ENCODE data around the gene HECA. TPM values are rescaled to one million over a fixed set of nuclear protein-coding genes. Genes with fewer than 3 reads are reported as not detected.

Gene HECA
- total and polyA plus RNA-seq, 10 of the 15 experiments (the other 5 are each of a cell fraction or from before 2014, with no cell fraction given), result 0.52 to 7.2 (median 2.7) TPM

DNA sequence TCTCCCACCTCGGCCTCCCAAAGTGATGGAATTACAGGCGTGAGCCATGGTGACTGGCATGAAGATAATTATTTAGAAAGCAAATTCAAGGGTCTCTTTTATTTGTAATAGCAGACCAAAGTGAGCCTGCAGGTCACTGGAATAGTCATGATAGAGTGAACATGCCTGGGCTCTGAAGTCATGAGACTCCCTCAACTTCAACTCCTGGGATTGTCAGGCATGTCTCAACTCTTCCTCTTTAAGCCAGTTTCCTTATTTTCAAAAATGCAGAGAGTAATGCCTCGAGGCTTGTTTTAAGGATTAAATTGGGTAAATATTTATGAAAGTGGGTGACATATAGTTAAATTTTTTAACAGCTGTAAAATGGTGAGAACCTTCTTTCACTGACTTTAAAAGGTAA lies 22.7 kb upstream of the HECA start:
- ChIA-PET CTCF (interaction anchor here (0.9 to 1.9 kb wide), 4 partner anchors 107 to 296 kb away, joined by 3 to 11 read pairs (median 6); no protein-coding TSS in a partner anchor), RAD21 (ENCODE audit: unreplicated experiment) (interaction anchor here (1.3 to 1.7 kb wide), 2 partner anchors 13 to 296 kb away, joined by 3 to 7 read pairs; no protein-coding TSS in a partner anchor), POLR2A (interaction anchor here (0.9 kb wide), 1 partner anchor 339 kb away, joined by 4 read pairs; no protein-coding TSS in a partner anchor), SMC1A (ENCODE audit: uncharacterized antibody, unreplicated experiment) (interaction anchor here (0.8 to 1.3 kb wide), 3 partner anchors 12 to 296 kb away, joined by 3 read pairs; no protein-coding TSS in a partner anchor)
- no peaks in the 10 kb centered on the region for H3K9me3 ChIP-seq (replicated peaks; ENCODE audit: control insufficient read depth, insufficient read depth, low read length)
- intact Hi-C loops (cut with micrococcal nuclease; ENCODE audit: unreplicated experiment) (loop anchor here (5.0 kb wide), 1 partner anchor 125 kb away; the partner anchor contains the start of gene REPS1), in situ Hi-C loops (cut with MboI) (no loop called here)
- TF ChIP-seq FOS (IDR thresholded peaks at IDR 0.05; ENCODE audit: borderline replicate concordance, extremely low read depth, insufficient read length) (no peak), ZNF217 (IDR thresholded peaks at IDR 0.05) (no peak), HDAC6 (IDR thresholded peaks at IDR 0.05; ENCODE audit: unreplicated experiment) (no peak), BACH1 (IDR thresholded peaks at IDR 0.05; ENCODE audit: borderline replicate concordance) (no peak), ZZZ3 (IDR thresholded peaks at IDR 0.05; ENCODE audit: control insufficient read depth, insufficient read length, low read depth) (no peak), SIN3A (IDR thresholded peaks at IDR 0.05; ENCODE audit: low read depth, low read length) (no peak), CEBPB (IDR thresholded peaks at IDR 0.05; ENCODE audit: borderline replicate concordance in 1 of 2, low read depth in 2 of 2, low read length in 2 of 2) (no peak), CREM (IDR thresholded peaks at IDR 0.05; ENCODE audit: low read depth) (no peak), BMI1 (IDR thresholded peaks at IDR 0.05; ENCODE audit: borderline replicate concordance) (no peak), MXI1 (IDR thresholded peaks at IDR 0.05; ENCODE audit: low read depth, low read length) (no peak)
- TF ChIP-seq, protein P1, sequence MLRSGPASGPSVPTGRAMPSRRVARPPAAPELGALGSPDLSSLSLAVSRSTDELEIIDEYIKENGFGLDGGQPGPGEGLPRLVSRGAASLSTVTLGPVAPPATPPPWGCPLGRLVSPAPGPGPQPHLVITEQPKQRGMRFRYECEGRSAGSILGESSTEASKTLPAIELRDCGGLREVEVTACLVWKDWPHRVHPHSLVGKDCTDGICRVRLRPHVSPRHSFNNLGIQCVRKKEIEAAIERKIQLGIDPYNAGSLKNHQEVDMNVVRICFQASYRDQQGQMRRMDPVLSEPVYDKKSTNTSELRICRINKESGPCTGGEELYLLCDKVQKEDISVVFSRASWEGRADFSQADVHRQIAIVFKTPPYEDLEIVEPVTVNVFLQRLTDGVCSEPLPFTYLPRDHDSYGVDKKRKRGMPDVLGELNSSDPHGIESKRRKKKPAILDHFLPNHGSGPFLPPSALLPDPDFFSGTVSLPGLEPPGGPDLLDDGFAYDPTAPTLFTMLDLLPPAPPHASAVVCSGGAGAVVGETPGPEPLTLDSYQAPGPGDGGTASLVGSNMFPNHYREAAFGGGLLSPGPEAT (IDR thresholded peaks at IDR 0.05; ENCODE audit: low read depth), result no peak
- TF ChIP-seq, protein P2, sequence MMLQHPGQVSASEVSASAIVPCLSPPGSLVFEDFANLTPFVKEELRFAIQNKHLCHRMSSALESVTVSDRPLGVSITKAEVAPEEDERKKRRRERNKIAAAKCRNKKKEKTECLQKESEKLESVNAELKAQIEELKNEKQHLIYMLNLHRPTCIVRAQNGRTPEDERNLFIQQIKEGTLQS (IDR thresholded peaks at IDR 0.05; ENCODE audit: borderline replicate concordance, extremely low read depth, low read depth, low read length), result no peak
- TF ChIP-seq, protein P3, sequence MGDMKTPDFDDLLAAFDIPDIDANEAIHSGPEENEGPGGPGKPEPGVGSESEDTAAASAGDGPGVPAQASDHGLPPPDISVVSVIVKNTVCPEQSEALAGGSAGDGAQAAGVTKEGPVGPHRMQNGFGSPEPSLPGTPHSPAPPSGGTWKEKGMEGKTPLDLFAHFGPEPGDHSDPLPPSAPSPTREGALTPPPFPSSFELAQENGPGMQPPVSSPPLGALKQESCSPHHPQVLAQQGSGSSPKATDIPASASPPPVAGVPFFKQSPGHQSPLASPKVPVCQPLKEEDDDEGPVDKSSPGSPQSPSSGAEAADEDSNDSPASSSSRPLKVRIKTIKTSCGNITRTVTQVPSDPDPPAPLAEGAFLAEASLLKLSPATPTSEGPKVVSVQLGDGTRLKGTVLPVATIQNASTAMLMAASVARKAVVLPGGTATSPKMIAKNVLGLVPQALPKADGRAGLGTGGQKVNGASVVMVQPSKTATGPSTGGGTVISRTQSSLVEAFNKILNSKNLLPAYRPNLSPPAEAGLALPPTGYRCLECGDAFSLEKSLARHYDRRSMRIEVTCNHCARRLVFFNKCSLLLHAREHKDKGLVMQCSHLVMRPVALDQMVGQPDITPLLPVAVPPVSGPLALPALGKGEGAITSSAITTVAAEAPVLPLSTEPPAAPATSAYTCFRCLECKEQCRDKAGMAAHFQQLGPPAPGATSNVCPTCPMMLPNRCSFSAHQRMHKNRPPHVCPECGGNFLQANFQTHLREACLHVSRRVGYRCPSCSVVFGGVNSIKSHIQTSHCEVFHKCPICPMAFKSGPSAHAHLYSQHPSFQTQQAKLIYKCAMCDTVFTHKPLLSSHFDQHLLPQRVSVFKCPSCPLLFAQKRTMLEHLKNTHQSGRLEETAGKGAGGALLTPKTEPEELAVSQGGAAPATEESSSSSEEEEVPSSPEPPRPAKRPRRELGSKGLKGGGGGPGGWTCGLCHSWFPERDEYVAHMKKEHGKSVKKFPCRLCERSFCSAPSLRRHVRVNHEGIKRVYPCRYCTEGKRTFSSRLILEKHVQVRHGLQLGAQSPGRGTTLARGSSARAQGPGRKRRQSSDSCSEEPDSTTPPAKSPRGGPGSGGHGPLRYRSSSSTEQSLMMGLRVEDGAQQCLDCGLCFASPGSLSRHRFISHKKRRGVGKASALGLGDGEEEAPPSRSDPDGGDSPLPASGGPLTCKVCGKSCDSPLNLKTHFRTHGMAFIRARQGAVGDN (IDR thresholded peaks at IDR 0.05), result no peak
- H3K27ac ChIP-seq (ENCODE audit: control insufficient read depth, insufficient read depth), result no peak overlapping the region
- no peaks in the 10 kb centered on the region for H3K79me2 ChIP-seq (ENCODE audit: control insufficient read depth, insufficient read depth, low read length)
- no peaks in the 10 kb centered on the region for H4K20me1 ChIP-seq (ENCODE audit: control insufficient read depth, insufficient read depth)
- ATAC-seq, result no peak
- no peaks in the 10 kb centered on the region for H3K4me1 ChIP-seq (ENCODE audit: control insufficient read depth, insufficient read depth, low read length)
- WGBS (ENCODE audit: insufficient coverage, insufficient replicate concordance, low lambda C conversion rate, missing lambda C conversion rate), result 0% methylated on average over 3 of the region's 3 CpGs
- H3K4me2 ChIP-seq (ENCODE audit: control insufficient read depth, insufficient read depth), result no peak overlapping the region
- H2AFZ ChIP-seq (ENCODE audit: control insufficient read depth, low read depth, low read length), result no peak overlapping the region
- no peaks in the 10 kb centered on the region; a peak in 1 of 4 replicates for H3K27me3 ChIP-seq (replicated peaks in 1 of 2; ENCODE audit: control insufficient read depth in 2 of 2, insufficient read depth in 2 of 2, low read length in 1 of 2)
- H3K4me3 ChIP-seq, result no peak overlapping the region
- no TSS peak for BruUV-seq (replicated peaks)
- no peak overlapping the region for H3K9ac ChIP-seq (ENCODE audit: control insufficient read depth, insufficient read depth, low read length)
- no peak for FAIRE-seq
- no peaks in the 10 kb centered on the region for H3K36me3 ChIP-seq (ENCODE audit: control insufficient read depth in 2 of 2, insufficient read depth in 2 of 2, low read length in 1 of 2)
- no peak for DNase-seq (ENCODE audit: low read depth, low spot score)
